ENCODE data around the gene SYT9. TPM values are rescaled to one million over a fixed set of nuclear protein-coding genes. Genes with fewer than 3 reads are reported as not detected.

SYT9 gene
- total and polyA plus RNA-seq, 4 donors, result 0.01 to 0.12 TPM; not detected in 2

DNA sequence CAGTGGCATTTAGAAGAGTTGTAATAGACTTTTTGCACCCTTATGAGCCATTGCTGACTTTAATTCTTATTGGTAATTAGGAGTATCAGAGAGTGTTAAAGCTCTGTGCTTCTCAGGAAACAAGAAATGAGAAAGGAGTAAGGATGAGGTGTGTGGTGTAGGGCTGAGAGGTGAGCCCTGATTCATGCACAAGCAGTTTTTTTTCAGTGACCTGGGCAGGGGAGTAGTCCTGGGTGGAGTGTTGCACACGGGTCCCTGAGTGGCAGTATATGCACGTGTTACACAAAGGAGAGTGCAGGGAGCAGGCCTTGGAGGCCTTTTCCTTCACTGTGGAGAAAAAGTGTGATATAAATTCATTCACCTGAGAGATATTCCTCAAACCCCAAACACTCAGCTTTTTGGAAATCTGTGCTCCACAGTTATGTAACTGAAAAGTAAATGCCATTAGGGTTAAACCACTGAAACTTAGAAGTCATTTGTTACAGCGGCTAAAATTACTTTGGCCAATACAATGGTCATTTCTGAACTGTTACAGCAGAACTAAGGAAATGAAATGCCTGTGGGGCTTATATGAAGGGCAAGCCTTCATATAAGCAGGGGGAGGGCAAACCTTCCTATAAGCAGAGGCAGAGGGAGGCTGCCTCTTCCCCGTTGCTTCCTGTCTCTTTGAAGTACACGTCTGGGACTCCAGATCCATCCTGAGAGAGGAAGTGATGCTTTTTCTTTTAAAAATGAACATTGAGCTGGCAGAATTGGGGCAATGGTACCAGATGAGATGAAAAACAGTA, 171.0 kb downstream of the SYT9 start:
- WGBS, 2 donors, result 48 to 53% methylated on average over 5 of the region's 5 CpGs
- DNase-seq, result no peak
- TF ChIP-seq, protein P1, sequence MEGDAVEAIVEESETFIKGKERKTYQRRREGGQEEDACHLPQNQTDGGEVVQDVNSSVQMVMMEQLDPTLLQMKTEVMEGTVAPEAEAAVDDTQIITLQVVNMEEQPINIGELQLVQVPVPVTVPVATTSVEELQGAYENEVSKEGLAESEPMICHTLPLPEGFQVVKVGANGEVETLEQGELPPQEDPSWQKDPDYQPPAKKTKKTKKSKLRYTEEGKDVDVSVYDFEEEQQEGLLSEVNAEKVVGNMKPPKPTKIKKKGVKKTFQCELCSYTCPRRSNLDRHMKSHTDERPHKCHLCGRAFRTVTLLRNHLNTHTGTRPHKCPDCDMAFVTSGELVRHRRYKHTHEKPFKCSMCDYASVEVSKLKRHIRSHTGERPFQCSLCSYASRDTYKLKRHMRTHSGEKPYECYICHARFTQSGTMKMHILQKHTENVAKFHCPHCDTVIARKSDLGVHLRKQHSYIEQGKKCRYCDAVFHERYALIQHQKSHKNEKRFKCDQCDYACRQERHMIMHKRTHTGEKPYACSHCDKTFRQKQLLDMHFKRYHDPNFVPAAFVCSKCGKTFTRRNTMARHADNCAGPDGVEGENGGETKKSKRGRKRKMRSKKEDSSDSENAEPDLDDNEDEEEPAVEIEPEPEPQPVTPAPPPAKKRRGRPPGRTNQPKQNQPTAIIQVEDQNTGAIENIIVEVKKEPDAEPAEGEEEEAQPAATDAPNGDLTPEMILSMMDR (IDR thresholded peaks at IDR 0.05; ENCODE audit: control extremely low read depth, extremely low read depth), result no peak

DNA sequence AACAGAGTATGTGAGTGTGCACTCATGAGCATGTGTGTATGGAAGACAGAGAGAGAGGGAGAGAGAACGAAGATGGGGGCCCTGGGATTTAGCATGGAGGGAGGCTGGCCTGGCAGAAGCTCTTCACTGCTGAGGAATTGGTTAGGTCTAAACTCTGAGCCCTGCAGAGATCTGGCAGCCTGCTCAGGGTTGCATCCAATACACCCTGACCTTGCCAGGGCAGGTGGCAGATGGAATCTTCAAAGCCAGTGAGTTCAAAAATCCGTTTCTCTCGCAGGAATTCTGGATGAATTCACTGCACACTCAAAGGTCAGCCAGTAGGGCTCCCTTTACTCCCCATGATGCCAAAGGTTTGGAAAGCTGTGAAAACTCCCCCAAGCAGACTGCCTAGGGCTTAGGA, 172.2 kb downstream of the SYT9 start:
- ATAC-seq (ENCODE audit: insufficient read depth, low FRiP score) (no peak), DNase-seq (no peak)
- Histone ChIP-seq H3K27ac (ENCODE audit: low read depth in 1 of 2, low read length in 1 of 2) (no peak overlapping the region), H3K4me3 (no peak overlapping the region), H3K9me3 (ENCODE audit: control insufficient read depth in 4 of 4, insufficient read depth in 3 of 4, low read length in 3 of 4) (no peaks in the 10 kb centered on the region), H3K9ac (ENCODE audit: insufficient read depth in 1 of 2, low read length in 2 of 2) (no peak overlapping the region), H3K27me3 (ENCODE audit: control insufficient read depth in 3 of 3, insufficient read depth in 3 of 3, low read length in 2 of 3) (no peaks in the 10 kb centered on the region), H3K36me3 (ENCODE audit: control insufficient read depth in 4 of 4, insufficient read depth in 4 of 4, low read length in 4 of 4) (no peaks in the 10 kb centered on the region), H3K4me1 (ENCODE audit: control insufficient read depth in 5 of 5, insufficient read depth in 5 of 5, low read length in 5 of 5) (no peaks in the 10 kb centered on the region)
- WGBS, 2 donors, result 76 to 81% methylated on average over 3 of the region's 3 CpGs
- TF ChIP-seq, protein P1 (IDR thresholded peaks at IDR 0.05; ENCODE audit: control extremely low read depth, extremely low read depth), result no peak

More for the DNA sequence above, 171.0 kb downstream of the SYT9 start:
- Histone ChIP-seq H3K4me3 (no peak overlapping the region), H3K27ac (ENCODE audit: low read depth in 1 of 2, low read length in 1 of 2) (no peak overlapping the region), H3K9me3 (ENCODE audit: control insufficient read depth in 4 of 4, insufficient read depth in 3 of 4, low read length in 3 of 4) (no peaks in the 10 kb centered on the region), H3K9ac (ENCODE audit: insufficient read depth in 1 of 2, low read length in 2 of 2) (no peak overlapping the region), H3K4me1 (ENCODE audit: control insufficient read depth in 5 of 5, insufficient read depth in 5 of 5, low read length in 5 of 5) (no peaks in the 10 kb centered on the region), H3K27me3 (ENCODE audit: control insufficient read depth in 3 of 3, insufficient read depth in 3 of 3, low read length in 2 of 3) (no peaks in the 10 kb centered on the region), H3K36me3 (ENCODE audit: control insufficient read depth in 4 of 4, insufficient read depth in 4 of 4, low read length in 4 of 4) (no peaks in the 10 kb centered on the region)
- ATAC-seq (ENCODE audit: insufficient read depth, low FRiP score), result no peak

DNA sequence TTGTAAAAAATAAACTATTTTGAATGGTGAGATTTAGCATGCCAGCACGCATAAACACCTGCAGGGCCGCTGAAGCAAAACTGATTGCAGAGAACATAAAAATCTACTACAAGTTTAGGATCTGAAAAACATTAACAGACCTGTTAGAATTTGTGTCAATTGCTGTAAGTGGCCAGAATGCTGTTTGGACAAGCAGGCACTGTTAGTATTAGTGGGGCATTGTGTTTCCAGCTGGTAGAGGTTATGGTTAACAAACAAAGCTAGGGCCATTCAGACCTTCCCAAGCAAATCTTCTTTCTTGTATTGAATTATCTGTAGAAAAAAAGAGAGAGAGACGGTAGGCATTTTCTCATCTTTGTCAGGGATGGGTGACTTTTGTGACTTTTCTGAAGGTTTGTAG, 176.0 kb downstream of the SYT9 start:
- H3K9me3 ChIP-seq (ENCODE audit: control insufficient read depth in 4 of 4, insufficient read depth in 3 of 4, low read length in 3 of 4), result peaks cover 0 to 5% (median 0%) of the 10 kb centered on the region in 4 donors
- 84 to 87% methylated on average over 3 of the region's 3 CpGs for WGBS, 2 donors
- no peak overlapping the region for H3K27ac ChIP-seq (ENCODE audit: low read depth in 1 of 2, low read length in 1 of 2)
- H3K27me3 ChIP-seq (ENCODE audit: control insufficient read depth in 3 of 3, insufficient read depth in 3 of 3, low read length in 2 of 3), result no peaks in the 10 kb centered on the region
- no peaks in the 10 kb centered on the region for H3K36me3 ChIP-seq (ENCODE audit: control insufficient read depth in 4 of 4, insufficient read depth in 4 of 4, low read length in 4 of 4)
- H3K4me1 ChIP-seq (ENCODE audit: control insufficient read depth in 5 of 5, insufficient read depth in 5 of 5, low read length in 5 of 5), result no peaks in the 10 kb centered on the region
- no peak overlapping the region for H3K4me3 ChIP-seq
- DNase-seq (no peak), ATAC-seq (ENCODE audit: insufficient read depth, low FRiP score) (no peak)
- no peak overlapping the region for H3K9ac ChIP-seq (ENCODE audit: insufficient read depth in 1 of 2, low read length in 2 of 2)
- TF ChIP-seq, protein P1 (IDR thresholded peaks at IDR 0.05; ENCODE audit: control extremely low read depth, extremely low read depth), result no peak

Data from lung (tissue), 12 donors.